ENCODE results near the gene HIP1R.
"Not testable (repeated sequence)": the region's sequence is repeated elsewhere in the genome, so short reads cannot be mapped to it uniquely, and the experiment has no call there.

The HIP1R gene

GRCh38 chr12:122902854-122903692 lies 67.8 kb downstream of the HIP1R start:
- DNase-seq (no peak), ATAC-seq (ENCODE audit: insufficient read depth, low read depth) (no peak)
- Histone ChIP-seq H3K36me3 (ENCODE audit: insufficient read depth, low read length) (no peaks in the 10 kb centered on the region), H2AFZ (ENCODE audit: low read depth, low read length) (no peak overlapping the region), H4K20me1 (ENCODE audit: insufficient read depth, low read length) (no peaks in the 10 kb centered on the region), H3K27me3 (ENCODE audit: insufficient read depth, low read length, poor library complexity) (peaks cover 3% of the 10 kb centered on the region), H3K27ac (ENCODE audit: low read length) (no peak overlapping the region; the same call in 1 of the 2 replicates), H3K4me3 (ENCODE audit: low read depth in 1 of 2, low read length in 2 of 2) (no peak overlapping the region), H3K9ac (ENCODE audit: low read depth, low read length) (no peak overlapping the region), H3K9me3 (ENCODE audit: insufficient read depth, low read length, severe bottlenecking) (no peaks in the 10 kb centered on the region), H3K4me2 (ENCODE audit: insufficient read depth, low read length) (no peak overlapping the region), H3K4me1 (ENCODE audit: insufficient read depth, low read length) (peaks cover 21% of the 10 kb centered on the region), H3K79me2 (ENCODE audit: insufficient read depth, low read length) (no peaks in the 10 kb centered on the region)
- no peak for TF ChIP-seq CTCF (IDR thresholded peaks at IDR 0.05; ENCODE audit: borderline replicate concordance, extremely low read depth, low read length, poor library complexity, severe bottlenecking)
- TF ChIP-seq EZH2 (IDR thresholded peaks at IDR 0.05; ENCODE audit: borderline replicate concordance, low read depth, low read length, severe bottlenecking), result no peak

GRCh38 chr12:122903693-122904034 lies 68.4 kb downstream of the HIP1R start:
- Histone ChIP-seq H3K36me3 (ENCODE audit: insufficient read depth, low read length) (no peaks in the 10 kb centered on the region), H3K27ac (ENCODE audit: low read length) (no peak overlapping the region), H3K4me3 (ENCODE audit: low read depth in 1 of 2, low read length in 2 of 2) (no peak overlapping the region), H3K9me3 (ENCODE audit: insufficient read depth, low read length, severe bottlenecking) (no peaks in the 10 kb centered on the region), H2AFZ (ENCODE audit: low read depth, low read length) (no peak overlapping the region), H3K9ac (ENCODE audit: low read depth, low read length) (no peak overlapping the region), H3K4me2 (ENCODE audit: insufficient read depth, low read length) (no peak overlapping the region), H4K20me1 (ENCODE audit: insufficient read depth, low read length) (no peaks in the 10 kb centered on the region), H3K79me2 (ENCODE audit: insufficient read depth, low read length) (no peaks in the 10 kb centered on the region), H3K4me1 (ENCODE audit: insufficient read depth, low read length) (peaks cover 15% of the 10 kb centered on the region), H3K27me3 (ENCODE audit: insufficient read depth, low read length, poor library complexity) (peaks cover 3% of the 10 kb centered on the region)
- DNase-seq (no peak), ATAC-seq (ENCODE audit: insufficient read depth, low read depth) (no peak)
- TF ChIP-seq CTCF (IDR thresholded peaks at IDR 0.05; ENCODE audit: borderline replicate concordance, extremely low read depth, low read length, poor library complexity, severe bottlenecking) (no peak), EZH2 (IDR thresholded peaks at IDR 0.05; ENCODE audit: borderline replicate concordance, low read depth, low read length, severe bottlenecking) (no peak)

DNA sequence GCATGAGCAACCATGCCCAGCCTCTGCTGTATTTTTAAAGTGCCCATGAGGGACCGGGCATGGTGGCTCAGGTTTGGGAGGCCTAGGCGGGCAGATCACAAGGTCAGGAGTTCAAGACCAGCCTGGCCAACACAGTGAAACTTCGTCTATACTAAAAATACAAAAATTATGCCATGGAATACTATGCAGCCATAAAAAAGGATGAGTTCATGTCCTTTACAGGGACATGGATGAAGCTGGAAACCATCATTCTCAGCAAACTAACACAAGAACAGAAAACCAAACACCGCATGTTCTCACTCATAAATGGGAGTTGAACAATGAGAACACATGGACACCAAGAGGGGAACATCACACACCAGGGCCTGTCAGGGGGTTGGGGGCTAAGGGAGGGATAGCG lies 70.0 kb downstream of the HIP1R start:
- H3K4me3 ChIP-seq (ENCODE audit: low read depth in 1 of 2, low read length in 2 of 2); H4K20me1 ChIP-seq (ENCODE audit: insufficient read depth, low read length); ATAC-seq (ENCODE audit: insufficient read depth, low read depth); H3K4me2 ChIP-seq (ENCODE audit: insufficient read depth, low read length); H3K9me3 ChIP-seq (ENCODE audit: insufficient read depth, low read length, severe bottlenecking); DNase-seq; H3K9ac ChIP-seq (ENCODE audit: low read depth, low read length); H3K4me1 ChIP-seq (ENCODE audit: insufficient read depth, low read length); H3K36me3 ChIP-seq (ENCODE audit: insufficient read depth, low read length); H3K79me2 ChIP-seq (ENCODE audit: insufficient read depth, low read length); H3K27me3 ChIP-seq (ENCODE audit: insufficient read depth, low read length, poor library complexity); H2AFZ ChIP-seq (ENCODE audit: low read depth, low read length); H3K27ac ChIP-seq (ENCODE audit: low read length): not testable (repeated sequence)

- no peak for ATAC-seq (ENCODE audit: insufficient read depth, low read depth)
Observed at GRCh38 chr12:122908915-122909314, 73.7 kb downstream of the HIP1R start.

More at GRCh38 chr12:122908915-122909314, 73.7 kb downstream of the HIP1R start:
- H3K9me3 ChIP-seq (ENCODE audit: insufficient read depth, low read length, severe bottlenecking), result no peaks in the 10 kb centered on the region
- H3K4me2 ChIP-seq (ENCODE audit: insufficient read depth, low read length), result no peak overlapping the region
- no peak overlapping the region for H3K9ac ChIP-seq (ENCODE audit: low read depth, low read length)
- no peaks in the 10 kb centered on the region for H3K36me3 ChIP-seq (ENCODE audit: insufficient read depth, low read length)
- no peaks in the 10 kb centered on the region for H3K27me3 ChIP-seq (ENCODE audit: insufficient read depth, low read length, poor library complexity)
- no peak for TF ChIP-seq CTCF (IDR thresholded peaks at IDR 0.05; ENCODE audit: borderline replicate concordance, extremely low read depth, low read length, poor library complexity, severe bottlenecking)
- no peak for TF ChIP-seq EZH2 (IDR thresholded peaks at IDR 0.05; ENCODE audit: borderline replicate concordance, low read depth, low read length, severe bottlenecking)
- no peaks in the 10 kb centered on the region for H3K4me1 ChIP-seq (ENCODE audit: insufficient read depth, low read length)
- no peak overlapping the region for H3K4me3 ChIP-seq (ENCODE audit: low read depth in 1 of 2, low read length in 2 of 2)
- no peak for DNase-seq
- H3K79me2 ChIP-seq (ENCODE audit: insufficient read depth, low read length), result no peaks in the 10 kb centered on the region
- H3K27ac ChIP-seq (ENCODE audit: low read length), result no peak overlapping the region
- no peak overlapping the region for H2AFZ ChIP-seq (ENCODE audit: low read depth, low read length)
- no peaks in the 10 kb centered on the region for H4K20me1 ChIP-seq (ENCODE audit: insufficient read depth, low read length)

Data from DND-41 (cell line).